Stimulated activated CD4-positive, alpha-beta T cell treated with anti-CD3 and anti-CD28 coated beads, Interleukin-4, amount 100 ng/mL, for 48 hours (primary cell): ENCODE results near the gene POP4.
"Not testable (repeated sequence)": the region's sequence is repeated elsewhere in the genome, so short reads cannot be mapped to it uniquely, and the experiment has no call there.

ENCODE experiments used
- DNase-seq, 2 donors: peaks; one replicate each; pipeline ENCODE4 v3.0.0-alpha.2; 2020; ENCODE audit warnings: low read depth in 2 of 2

The POP4 gene

GRCh38 chr19:29610574-29611271 lies 4.6 kb downstream of the POP4 start:
- DNase-seq = peak; percentile 75 to 78

GRCh38 chr19:29612121-29612520 lies 6.0 kb downstream of the POP4 start:
- no peak for DNase-seq

- DNase-seq = no peak
Measured at GRCh38 chr19:29612801-29613595, 6.9 kb downstream of the POP4 start.

- no peak for DNase-seq
Measured at GRCh38 chr19:29614046-29614445, 8.0 kb downstream of the POP4 start.

GRCh38 chr19:29614780-29615179 lies 8.7 kb downstream of the POP4 start:
- DNase-seq = no peak

GRCh38 chr19:29615891-29616425 lies 9.9 kb downstream of the POP4 start:
- no peak for DNase-seq

GRCh38 chr19:29616541-29616940 lies 10.5 kb downstream of the POP4 start:
- DNase-seq = no peak

GRCh38 chr19:29617366-29618266 lies 11.5 kb downstream of the POP4 start:
- no peak for DNase-seq

- no peak for DNase-seq
Measured at GRCh38 chr19:29618434-29618833, 12.4 kb downstream of the POP4 start.

GRCh38 chr19:29618871-29619270 lies 12.8 kb downstream of the POP4 start:
- DNase-seq = no peak

GRCh38 chr19:29620931-29621351 lies 14.9 kb downstream of the POP4 start:
- peak; percentile 32 to 44 for DNase-seq

GRCh38 chr19:29622166-29623070 lies 16.3 kb downstream of the POP4 start:
- DNase-seq = no peak

GRCh38 chr19:29623726-29624488 lies 17.8 kb downstream of the POP4 start:
- DNase-seq = peak; percentile 53 to 72

- no peak for DNase-seq
Measured at GRCh38 chr19:29624489-29625185, 18.6 kb downstream of the POP4 start.

- no peak for DNase-seq
Measured at GRCh38 chr19:29625186-29625651, 19.1 kb downstream of the POP4 start.

GRCh38 chr19:29626386-29626785 lies 20.3 kb downstream of the POP4 start:
- DNase-seq = no peak

- DNase-seq = not testable (repeated sequence)
Measured at GRCh38 chr19:29626832-29627231, 20.7 kb downstream of the POP4 start.

GRCh38 chr19:29628661-29629385 lies 22.7 kb downstream of the POP4 start:
- no peak for DNase-seq
